ENCODE data around the gene COPS8. TPM values are rescaled to one million over a fixed set of nuclear protein-coding genes. Genes with fewer than 3 reads are reported as not detected.
A peak's percentile ranks its signal among the peaks of the same experiment; 100 is the strongest.

The COPS8 gene
- total RNA-seq, 2 donors from 2014 or later: 37.3 to 48.4 TPM

GRCh38 chr2:237097326-237097910 is 11.7 kb downstream of the COPS8 start:
- Mint-ChIP-seq H3K36me3 (ENCODE audit: insufficient read depth in 2 of 2) (peaks cover 10 to 21% of the 10 kb centered on the region in 2 donors), H3K27ac (no peak overlapping the region)

GRCh38 chr2:237097911-237098702 is 12.4 kb downstream of the COPS8 start:
- DNase-seq (no peak), ATAC-seq (replicated peaks in 1 of 2) (peak; percentile 87 to 88)
- H3K27ac Mint-ChIP-seq: no peak overlapping the region
- no peak overlapping the region for H3K4me3 Mint-ChIP-seq
- H3K36me3 Mint-ChIP-seq (ENCODE audit: insufficient read depth in 2 of 2): peaks cover 10 to 24% of the 10 kb centered on the region in 2 donors
- no peaks in the 10 kb centered on the region for H3K27me3 Mint-ChIP-seq (ENCODE audit: low read depth)
- no peaks in the 10 kb centered on the region for H3K4me1 Mint-ChIP-seq (ENCODE audit: low read depth)
- H3K9me3 Mint-ChIP-seq: no peaks in the 10 kb centered on the region

More at GRCh38 chr2:237097326-237097910, 11.7 kb downstream of the COPS8 start:
- Mint-ChIP-seq H3K4me1 (ENCODE audit: low read depth) (no peaks in the 10 kb centered on the region), H3K9me3 (no peaks in the 10 kb centered on the region), H3K27me3 (ENCODE audit: low read depth) (no peaks in the 10 kb centered on the region), H3K4me3 (no peak overlapping the region)
- DNase-seq (no peak), ATAC-seq (replicated peaks in 1 of 2) (no peak)

GRCh38 chr2:237099804-237100203 is 14.1 kb downstream of the COPS8 start:
- no peak overlapping the region for H3K4me3 Mint-ChIP-seq
- no peak overlapping the region for H3K27ac Mint-ChIP-seq
- no peak for ATAC-seq (replicated peaks in 1 of 2)
- no peaks in the 10 kb centered on the region for H3K9me3 Mint-ChIP-seq
- DNase-seq: no peak
- H3K27me3 Mint-ChIP-seq (ENCODE audit: low read depth): no peaks in the 10 kb centered on the region
- H3K36me3 Mint-ChIP-seq (ENCODE audit: insufficient read depth in 2 of 2): peaks cover 8 to 26% of the 10 kb centered on the region in 2 donors
- no peaks in the 10 kb centered on the region for H3K4me1 Mint-ChIP-seq (ENCODE audit: low read depth)

GRCh38 chr2:237101118-237101979 is 15.7 kb downstream of the COPS8 start:
- H3K27ac Mint-ChIP-seq: no peak overlapping the region
- peaks cover 7 to 23% of the 10 kb centered on the region in 2 donors for H3K36me3 Mint-ChIP-seq (ENCODE audit: insufficient read depth in 2 of 2)
- no peak for ATAC-seq (replicated peaks in 1 of 2)
- no peak overlapping the region for H3K4me3 Mint-ChIP-seq
- no peaks in the 10 kb centered on the region for H3K4me1 Mint-ChIP-seq (ENCODE audit: low read depth)
- DNase-seq: no peak
- H3K27me3 Mint-ChIP-seq (ENCODE audit: low read depth): no peaks in the 10 kb centered on the region
- no peaks in the 10 kb centered on the region for H3K9me3 Mint-ChIP-seq

- Mint-ChIP-seq H3K4me3 (no peak overlapping the region), H3K27me3 (ENCODE audit: low read depth) (no peaks in the 10 kb centered on the region), H3K27ac (no peak overlapping the region), H3K36me3 (ENCODE audit: insufficient read depth in 2 of 2) (peaks cover 6 to 21% of the 10 kb centered on the region in 2 donors), H3K4me1 (ENCODE audit: low read depth) (no peaks in the 10 kb centered on the region), H3K9me3 (no peaks in the 10 kb centered on the region)
- DNase-seq: no peak
- no peak for ATAC-seq (replicated peaks in 1 of 2)
Measured at GRCh38 chr2:237102428-237102827, 16.7 kb downstream of the COPS8 start.

GRCh38 chr2:237109421-237109934 is 23.8 kb downstream of the COPS8 start:
- no peaks in the 10 kb centered on the region for H3K4me1 Mint-ChIP-seq (ENCODE audit: low read depth)
- peaks cover 4 to 6% of the 10 kb centered on the region in 2 donors for H3K36me3 Mint-ChIP-seq (ENCODE audit: insufficient read depth in 2 of 2)
- H3K9me3 Mint-ChIP-seq: peaks cover 0 to 4% of the 10 kb centered on the region in 2 donors
- no peak for ATAC-seq (replicated peaks in 1 of 2)
- no peak overlapping the region for H3K4me3 Mint-ChIP-seq
- no peak for DNase-seq
- no peak overlapping the region for H3K27ac Mint-ChIP-seq
- H3K27me3 Mint-ChIP-seq (ENCODE audit: low read depth): no peaks in the 10 kb centered on the region

- Mint-ChIP-seq H3K4me3 (no peak overlapping the region), H3K27ac (no peak overlapping the region), H3K36me3 (ENCODE audit: insufficient read depth in 2 of 2) (peaks cover 2 to 4% of the 10 kb centered on the region in 2 donors), H3K9me3 (peaks cover 0 to 4% of the 10 kb centered on the region in 2 donors), H3K27me3 (ENCODE audit: low read depth) (no peaks in the 10 kb centered on the region), H3K4me1 (ENCODE audit: low read depth) (no peaks in the 10 kb centered on the region)
- ATAC-seq (replicated peaks in 1 of 2): no peak
- DNase-seq: no peak
Measured at GRCh38 chr2:237113026-237113795, 27.5 kb downstream of the COPS8 start.

- Mint-ChIP-seq H3K4me1 (ENCODE audit: low read depth) (no peaks in the 10 kb centered on the region), H3K9me3 (no peaks in the 10 kb centered on the region), H3K4me3 (no peak overlapping the region), H3K36me3 (ENCODE audit: insufficient read depth in 2 of 2) (no peaks in the 10 kb centered on the region), H3K27ac (no peak overlapping the region), H3K27me3 (ENCODE audit: low read depth) (no peaks in the 10 kb centered on the region)
- ATAC-seq (replicated peaks in 1 of 2) (no peak), DNase-seq (no peak)
Measured at GRCh38 chr2:237115870-237116269, 30.2 kb downstream of the COPS8 start.

- H3K4me1 Mint-ChIP-seq (ENCODE audit: low read depth): no peaks in the 10 kb centered on the region
Measured at GRCh38 chr2:237116431-237116830, 30.7 kb downstream of the COPS8 start.

GRCh38 chr2:237118025-237118424 is 32.3 kb downstream of the COPS8 start:
- DNase-seq (no peak), ATAC-seq (replicated peaks in 1 of 2) (no peak)
- H3K9me3 Mint-ChIP-seq: no peaks in the 10 kb centered on the region
- no peaks in the 10 kb centered on the region for H3K27me3 Mint-ChIP-seq (ENCODE audit: low read depth)
- H3K27ac Mint-ChIP-seq: no peak overlapping the region
- H3K4me3 Mint-ChIP-seq: no peak overlapping the region
- H3K4me1 Mint-ChIP-seq (ENCODE audit: low read depth): peaks cover 7% of the 10 kb centered on the region
- no peaks in the 10 kb centered on the region for H3K36me3 Mint-ChIP-seq (ENCODE audit: insufficient read depth in 2 of 2)

More at GRCh38 chr2:237116431-237116830, 30.7 kb downstream of the COPS8 start:
- no peaks in the 10 kb centered on the region for H3K36me3 Mint-ChIP-seq (ENCODE audit: insufficient read depth in 2 of 2)
- H3K27me3 Mint-ChIP-seq (ENCODE audit: low read depth): no peaks in the 10 kb centered on the region
- no peak for ATAC-seq (replicated peaks in 1 of 2)
- no peak overlapping the region for H3K27ac Mint-ChIP-seq
- H3K4me3 Mint-ChIP-seq: no peak overlapping the region
- no peak for DNase-seq
- no peaks in the 10 kb centered on the region for H3K9me3 Mint-ChIP-seq

- DNase-seq (no peak), ATAC-seq (replicated peaks in 1 of 2) (no peak)
- Mint-ChIP-seq H3K4me1 (ENCODE audit: low read depth) (peaks cover 7% of the 10 kb centered on the region), H3K36me3 (ENCODE audit: insufficient read depth in 2 of 2) (no peaks in the 10 kb centered on the region), H3K9me3 (no peaks in the 10 kb centered on the region), H3K27ac (no peak overlapping the region), H3K27me3 (ENCODE audit: low read depth) (no peaks in the 10 kb centered on the region), H3K4me3 (no peak overlapping the region)
Measured at GRCh38 chr2:237118561-237119155, 33.0 kb downstream of the COPS8 start.

GRCh38 chr2:237120916-237121315 is 35.2 kb downstream of the COPS8 start:
- Mint-ChIP-seq H3K36me3 (ENCODE audit: insufficient read depth in 2 of 2) (no peaks in the 10 kb centered on the region), H3K27ac (no peak overlapping the region), H3K27me3 (ENCODE audit: low read depth) (no peaks in the 10 kb centered on the region), H3K4me3 (no peak overlapping the region), H3K4me1 (ENCODE audit: low read depth) (peaks cover 7% of the 10 kb centered on the region), H3K9me3 (no peaks in the 10 kb centered on the region)
- no peak for DNase-seq
- ATAC-seq (replicated peaks in 1 of 2): no peak
